Activated naive CD4-positive, alpha-beta T cell treated with anti-CD3 and anti-CD28 coated beads for 36 hours (primary cell): Measurements from ENCODE around the gene ANO8. TPM values are rescaled to one million over a fixed set of nuclear protein-coding genes. Genes with fewer than 3 reads are reported as not detected.

Experiments used
- CTCF ChIA-PET: fragments of 350-600 bp; sonication (Branson Sonifier 250); formaldehyde crosslinking; loops from one replicate; lab custom pipeline; 2021; ENCODE audit warnings: antibody characterized with exemption; lab: Charles Lee
- DNase-seq: peaks from one replicate; pipeline ENCODE4 v3.0.0-alpha.2; 2020
- H3K27ac Mint-ChIP-seq: one replicate; pipeline ENCODE4 v1.8.0; 2021; ENCODE audit warnings: mild to moderate bottlenecking, mixed read lengths
- H3K27me3 Mint-ChIP-seq: one replicate; pipeline ENCODE4 v1.8.0; 2021; ENCODE audit warnings: low read depth, mixed read lengths
- H3K36me3 Mint-ChIP-seq: one replicate; pipeline ENCODE4 v1.8.0; 2021; ENCODE audit warnings: low read depth, mixed read lengths
- H3K4me1 Mint-ChIP-seq: one replicate; pipeline ENCODE4 v1.8.0; 2021; ENCODE audit warnings: low read depth, mixed read lengths
- H3K4me3 Mint-ChIP-seq: one replicate; pipeline ENCODE4 v1.8.0; 2021; ENCODE audit warnings: mild to moderate bottlenecking, moderate library complexity, mixed read lengths
- H3K9me3 Mint-ChIP-seq: one replicate; pipeline ENCODE4 v1.8.0; 2021; ENCODE audit warnings: mixed read lengths
- intact Hi-C: fragments of 100-400 bp; cut with micrococcal nuclease; formaldehyde crosslinking; loops from one replicate; pipeline ENCODE4 v1.15.1; 2023
- total RNA-seq, 2 experiments: library from RNA; stranded (reverse); gene quantifications; one replicate each; pipeline ENCODE4 v1.2.3, GENCODE V29; 2021

ANO8 gene
- total RNA-seq, 2 experiments from 2014 or later = 3.4 to 3.8 TPM

GRCh38 chr19:17341845-17342244, 7.2 kb upstream of the ANO8 start:
- Mint-ChIP-seq H3K4me1 (peaks cover 13% of the 10 kb centered on the region), H3K27me3 (no peaks in the 10 kb centered on the region), H3K36me3 (peaks cover 9% of the 10 kb centered on the region), H3K4me3 (no peak overlapping the region), H3K9me3 (no peaks in the 10 kb centered on the region), H3K27ac (no peak overlapping the region)
- CTCF ChIA-PET = interaction anchor here (2.7 kb wide), 1 partner anchor 44 kb away, joined by 17 read pairs; no protein-coding TSS in a partner anchor
- intact Hi-C loops = no loop called here
- no peak for DNase-seq

- H3K9me3 Mint-ChIP-seq = no peaks in the 10 kb centered on the region
- intact Hi-C loops = no loop called here
- DNase-seq = no peak
- H3K27me3 Mint-ChIP-seq = no peaks in the 10 kb centered on the region
- H3K36me3 Mint-ChIP-seq = peaks cover 9% of the 10 kb centered on the region
- peaks cover 12% of the 10 kb centered on the region for H3K4me1 Mint-ChIP-seq
- CTCF ChIA-PET = no interaction called here
- no peak overlapping the region for H3K4me3 Mint-ChIP-seq
- no peak overlapping the region for H3K27ac Mint-ChIP-seq
Measured at GRCh38 chr19:17341386-17341785, 6.7 kb upstream of the ANO8 start.

GRCh38 chr19:17340871-17341357, 6.3 kb upstream of the ANO8 start:
- H3K36me3 Mint-ChIP-seq = peaks cover 9% of the 10 kb centered on the region
- peaks cover 12% of the 10 kb centered on the region for H3K4me1 Mint-ChIP-seq
- intact Hi-C loops = no loop called here
- no peak overlapping the region for H3K27ac Mint-ChIP-seq
- no peaks in the 10 kb centered on the region for H3K27me3 Mint-ChIP-seq
- DNase-seq = no peak
- no peaks in the 10 kb centered on the region for H3K9me3 Mint-ChIP-seq
- CTCF ChIA-PET = no interaction called here
- no peak overlapping the region for H3K4me3 Mint-ChIP-seq

GRCh38 chr19:17340302-17340870, 5.7 kb upstream of the ANO8 start:
- peaks cover 13% of the 10 kb centered on the region for H3K4me1 Mint-ChIP-seq
- intact Hi-C loops = no loop called here
- CTCF ChIA-PET = no interaction called here

GRCh38 chr19:17339088-17339741, 4.6 kb upstream of the ANO8 start:
- intact Hi-C loops = loop anchor here (10.0 kb wide), 1 partner anchor 416 kb away; the partner anchor contains the start of gene FCHO1
- Mint-ChIP-seq H3K36me3 (peaks cover 9% of the 10 kb centered on the region), H3K27me3 (no peaks in the 10 kb centered on the region), H3K27ac (no peak overlapping the region), H3K4me1 (peaks cover 21% of the 10 kb centered on the region), H3K9me3 (no peaks in the 10 kb centered on the region), H3K4me3 (peak overlapping the region; percentile 88)
- peak; percentile 74 for DNase-seq
- CTCF ChIA-PET = interaction anchor here (0.7 kb wide), 1 partner anchor 125 kb away, joined by 3 read pairs; no protein-coding TSS in a partner anchor

More at GRCh38 chr19:17340302-17340870, 5.7 kb upstream of the ANO8 start:
- no peak for DNase-seq
- H3K27ac Mint-ChIP-seq = no peak overlapping the region
- H3K9me3 Mint-ChIP-seq = no peaks in the 10 kb centered on the region
- H3K36me3 Mint-ChIP-seq = peaks cover 9% of the 10 kb centered on the region
- peak overlapping the region; percentile 32 for H3K4me3 Mint-ChIP-seq
- H3K27me3 Mint-ChIP-seq = no peaks in the 10 kb centered on the region

- intact Hi-C loops = loop anchor here (10.0 kb wide), 1 partner anchor 416 kb away; the partner anchor contains the start of gene FCHO1
- CTCF ChIA-PET = no interaction called here
Measured at GRCh38 chr19:17338433-17339078, 3.9 kb upstream of the ANO8 start.

GRCh38 chr19:17337675-17338432, 3.2 kb upstream of the ANO8 start:
- Mint-ChIP-seq H3K9me3 (no peaks in the 10 kb centered on the region), H3K36me3 (peaks cover 9% of the 10 kb centered on the region), H3K4me1 (peaks cover 28% of the 10 kb centered on the region), H3K4me3 (peak overlapping the region; percentile 88), H3K27me3 (no peaks in the 10 kb centered on the region), H3K27ac (peak overlapping the region; percentile 93)
- peak; percentile 39 for DNase-seq
- intact Hi-C loops = loop anchor here (1.0 to 10.0 kb wide), 9 partner anchors 29 to 417 kb away; partner anchors contain the start of genes BABAM1, DDA1, FCHO1 and HAUS8
- CTCF ChIA-PET = no interaction called here

More at GRCh38 chr19:17338433-17339078, 3.9 kb upstream of the ANO8 start:
- Mint-ChIP-seq H3K4me1 (peaks cover 25% of the 10 kb centered on the region), H3K4me3 (peak overlapping the region; percentile 88), H3K9me3 (no peaks in the 10 kb centered on the region), H3K36me3 (peaks cover 9% of the 10 kb centered on the region), H3K27me3 (no peaks in the 10 kb centered on the region), H3K27ac (no peak overlapping the region)
- no peak for DNase-seq

GRCh38 chr19:17336872-17337674, 2.4 kb upstream of the ANO8 start, which contains the start of gene GTPBP3:
GTPBP3 (plus strand) TSS chr19:17337553; CDS start chr19:17337612, 59 bp downstream.
- peak; percentile 98 for DNase-seq
- Mint-ChIP-seq H3K9me3 (no peaks in the 10 kb centered on the region), H3K27me3 (no peaks in the 10 kb centered on the region), H3K36me3 (peaks cover 6% of the 10 kb centered on the region), H3K4me1 (peaks cover 28% of the 10 kb centered on the region), H3K4me3 (peak within 1 kb of the TSS; percentile 88), H3K27ac (peak within 1 kb of the TSS; percentile 93)
- intact Hi-C loops = loop anchor here (1.0 to 10.0 kb wide), 9 partner anchors 28 to 418 kb away; partner anchors contain the start of genes BABAM1, DDA1, FCHO1 and HAUS8
- CTCF ChIA-PET = no interaction called here

- no peak overlapping the region for H3K27ac Mint-ChIP-seq
- H3K4me1 Mint-ChIP-seq = peaks cover 28% of the 10 kb centered on the region
- H3K27me3 Mint-ChIP-seq = no peaks in the 10 kb centered on the region
- no peaks in the 10 kb centered on the region for H3K9me3 Mint-ChIP-seq
- DNase-seq = no peak
- peak overlapping the region; percentile 46 for H3K4me3 Mint-ChIP-seq
- H3K36me3 Mint-ChIP-seq = peaks cover 6% of the 10 kb centered on the region
- CTCF ChIA-PET = interaction anchor here (0.5 to 3.4 kb wide), 5 partner anchors 50 to 105 kb away, joined by 3 to 16 read pairs (median 3); no protein-coding TSS in a partner anchor
- intact Hi-C loops = loop anchor here (10.0 kb wide), 1 partner anchor 419 kb away; the partner anchor contains the start of gene FCHO1
Measured at GRCh38 chr19:17335575-17335974, 920 bp upstream of the ANO8 start.

GRCh38 chr19:17333611-17334413, 843 bp downstream of the ANO8 start:
- intact Hi-C loops = loop anchor here (10.0 kb wide), 1 partner anchor 421 kb away; the partner anchor contains the start of gene FCHO1
- H3K27me3 Mint-ChIP-seq = no peaks in the 10 kb centered on the region
- DNase-seq = peak; percentile 90
- CTCF ChIA-PET = interaction anchor here (0.6 to 3.4 kb wide), 6 partner anchors 17 to 179 kb away, joined by 3 to 16 read pairs (median 3); no protein-coding TSS in a partner anchor
- peaks cover 30% of the 10 kb centered on the region for H3K4me1 Mint-ChIP-seq
- H3K4me3 Mint-ChIP-seq = peak overlapping the region; percentile 74
- peaks cover 3% of the 10 kb centered on the region for H3K36me3 Mint-ChIP-seq
- H3K27ac Mint-ChIP-seq = peak overlapping the region; percentile 63
- no peaks in the 10 kb centered on the region for H3K9me3 Mint-ChIP-seq
